SK-N-MC (cell line): ENCODE data around the gene MAX.

Source experiments
- EZH2 ChIP-seq: fragments of 200-600 bp; sonication (generic); IDR thresholded peaks from one replicate; pipeline ENCODE4 v1.6.1; 2017; ENCODE audit warnings: antibody characterized with exemption
- POLR2AphosphoS5 ChIP-seq: IDR thresholded peaks from 2 replicates; pipeline ENCODE4 v1.6.1; 2012; ENCODE audit warnings: mild to moderate bottlenecking, low read depth, low read length, borderline replicate concordance

DNA sequence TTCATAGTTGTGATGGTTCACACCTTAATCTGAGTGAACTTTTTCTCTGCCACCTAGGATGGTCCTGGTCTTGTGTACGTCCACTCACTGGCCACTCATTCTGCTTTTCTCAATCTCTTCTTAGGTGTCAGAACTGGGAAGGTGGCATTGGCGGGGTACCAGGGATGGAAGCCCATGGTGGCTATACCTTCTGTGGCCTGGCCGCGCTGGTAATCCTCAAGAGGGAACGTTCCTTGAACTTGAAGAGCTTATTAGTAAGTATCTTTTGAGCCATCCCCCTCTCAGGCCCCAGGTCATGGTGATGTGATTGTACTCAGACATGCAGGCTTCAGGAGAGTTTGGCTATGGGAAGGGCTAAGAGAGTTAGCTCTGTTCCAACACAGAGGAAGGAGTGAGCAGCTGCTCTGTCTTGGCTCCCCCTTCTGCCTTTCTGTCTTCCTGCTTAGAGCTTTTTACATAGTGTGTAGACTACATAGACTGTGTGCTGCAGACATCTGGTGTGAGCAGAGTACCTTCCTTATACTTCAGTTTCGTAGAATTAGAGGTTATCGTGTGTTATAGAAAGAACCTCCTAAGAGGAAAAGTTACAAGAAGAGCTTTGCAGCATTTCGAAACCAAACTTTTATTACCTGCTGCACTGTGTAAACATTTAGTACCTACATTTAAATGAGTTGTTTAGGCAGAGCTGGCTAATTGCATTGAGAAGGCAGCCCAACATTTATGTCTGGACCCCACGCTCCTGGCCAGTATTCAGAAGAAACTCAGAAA is 61.5 kb downstream of the MAX start:
- TF ChIP-seq POLR2AphosphoS5 (no peak), EZH2 (no peak)
